GM19023 (cell line): ENCODE results near the gene AKNA.

Source experiments
- ATAC-seq: cut with Tn5 transposase; IDR thresholded peaks from one replicate; pipeline ENCODE4 v1.9.1; 2021; ENCODE audit warnings: mild to moderate bottlenecking, moderate library complexity; ENCODE audit not compliant: unreplicated experiment

AKNA gene

GRCh38 chr9:114362394-114362793 is 25.4 kb downstream of the AKNA start:
- no peak for ATAC-seq

- ATAC-seq: no peak
Measured at GRCh38 chr9:114361542-114361941, 26.2 kb downstream of the AKNA start.

- no peak for ATAC-seq
Measured at GRCh38 chr9:114359801-114360200, 28.0 kb downstream of the AKNA start.

- no peak for ATAC-seq
Measured at GRCh38 chr9:114357911-114358328, 29.9 kb downstream of the AKNA start.

GRCh38 chr9:114357360-114357759 is 30.4 kb downstream of the AKNA start:
- no peak for ATAC-seq

- no peak for ATAC-seq
Measured at GRCh38 chr9:114356792-114357191, 31.0 kb downstream of the AKNA start.

- ATAC-seq: no peak
Measured at GRCh38 chr9:114355821-114356220, 32.0 kb downstream of the AKNA start.

- ATAC-seq: no peak
Measured at GRCh38 chr9:114351932-114352331, 35.9 kb downstream of the AKNA start.

GRCh38 chr9:114350636-114351401 is 37.0 kb downstream of the AKNA start:
- no peak for ATAC-seq

- peak; percentile 7 for ATAC-seq
Measured at GRCh38 chr9:114349713-114350480, 37.9 kb downstream of the AKNA start.

- peak; percentile 83 for ATAC-seq
Measured at GRCh38 chr9:114348906-114349482, 38.8 kb downstream of the AKNA start.

GRCh38 chr9:114348261-114348905 is 39.4 kb downstream of the AKNA start:
- ATAC-seq: peak; percentile 1

- ATAC-seq: no peak
Measured at GRCh38 chr9:114347675-114348074, 40.1 kb downstream of the AKNA start.

GRCh38 chr9:114346146-114346545 is 41.6 kb downstream of the AKNA start:
- no peak for ATAC-seq

- ATAC-seq: no peak
Measured at GRCh38 chr9:114345493-114346065, 42.2 kb downstream of the AKNA start.

- ATAC-seq: no peak
Measured at GRCh38 chr9:114344692-114345091, 43.1 kb downstream of the AKNA start.

GRCh38 chr9:114344188-114344566 is 43.6 kb downstream of the AKNA start:
- ATAC-seq: no peak

- ATAC-seq: no peak
Measured at GRCh38 chr9:114343471-114344187, 44.2 kb downstream of the AKNA start.

GRCh38 chr9:114342755-114343440 is 44.9 kb downstream of the AKNA start:
- no peak for ATAC-seq

- ATAC-seq: no peak
Measured at GRCh38 chr9:114341991-114342390, 45.8 kb downstream of the AKNA start.
